Epidermal melanocyte (primary cell): ENCODE measurements around the gene USP47.

Experiments used
- DNase-seq: peaks from one replicate; pipeline ENCODE4 v3.0.0; 2011; ENCODE audit warnings: low spot score; ENCODE audit not compliant: insufficient read length

Gene USP47

DNA sequence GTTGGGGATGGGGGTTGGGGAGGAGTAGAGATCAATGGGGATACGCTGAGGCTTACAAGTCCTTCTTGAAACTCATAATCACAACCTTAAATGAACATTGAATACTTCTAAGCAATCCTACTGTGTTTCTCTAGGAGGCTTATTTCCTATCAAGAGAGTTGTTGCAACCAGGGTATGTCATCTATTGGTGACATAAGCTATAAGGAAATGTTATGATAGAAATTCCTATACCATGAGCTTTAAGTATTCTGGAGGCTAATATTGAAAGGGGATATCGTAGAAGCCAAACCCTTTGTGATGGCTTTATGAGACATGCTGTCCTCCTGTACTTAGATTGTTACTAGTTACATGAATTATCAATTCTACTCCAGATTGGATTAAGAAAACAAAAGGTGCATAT is 93.8 kb downstream of the USP47 start:
- no peak for DNase-seq

DNA sequence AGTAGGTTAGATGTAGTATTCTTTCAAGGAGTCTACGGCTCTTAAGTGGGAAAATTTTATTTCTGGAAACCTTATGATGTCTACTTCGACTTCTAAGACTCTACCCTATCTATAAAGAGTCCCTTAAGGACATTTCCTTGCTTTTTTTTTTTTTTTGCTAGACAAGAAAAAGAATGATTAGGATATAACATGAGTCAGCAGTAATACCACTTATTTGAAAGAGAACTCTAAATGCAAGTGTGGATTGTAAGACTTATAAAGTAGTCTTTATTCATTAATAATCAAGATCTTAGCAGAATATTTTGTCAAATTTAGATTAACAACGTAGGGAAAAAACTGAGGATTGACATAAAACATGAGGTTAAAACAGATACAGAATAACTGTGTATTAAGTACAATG is 95.7 kb downstream of the USP47 start:
- no peak for DNase-seq

DNA sequence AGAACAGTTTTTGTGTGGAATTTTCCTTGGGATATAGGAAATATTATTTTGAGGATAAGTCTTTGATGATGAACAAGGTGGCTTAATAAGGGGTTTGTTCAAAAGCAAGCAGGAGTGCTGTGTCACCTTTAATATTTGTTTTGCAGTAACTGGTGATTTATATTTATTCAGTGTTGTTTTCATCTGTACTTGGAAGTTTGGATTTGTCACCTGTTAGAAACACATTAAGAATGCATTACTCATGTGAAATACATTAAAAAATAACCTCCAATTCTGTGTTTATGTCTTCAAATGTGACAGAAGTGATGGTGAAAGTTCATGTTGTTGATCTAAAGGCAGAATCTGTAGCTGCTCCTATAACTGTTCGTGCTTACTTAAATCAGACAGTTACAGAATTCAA is 96.2 kb downstream of the USP47 start:
- DNase-seq: no peak

DNA sequence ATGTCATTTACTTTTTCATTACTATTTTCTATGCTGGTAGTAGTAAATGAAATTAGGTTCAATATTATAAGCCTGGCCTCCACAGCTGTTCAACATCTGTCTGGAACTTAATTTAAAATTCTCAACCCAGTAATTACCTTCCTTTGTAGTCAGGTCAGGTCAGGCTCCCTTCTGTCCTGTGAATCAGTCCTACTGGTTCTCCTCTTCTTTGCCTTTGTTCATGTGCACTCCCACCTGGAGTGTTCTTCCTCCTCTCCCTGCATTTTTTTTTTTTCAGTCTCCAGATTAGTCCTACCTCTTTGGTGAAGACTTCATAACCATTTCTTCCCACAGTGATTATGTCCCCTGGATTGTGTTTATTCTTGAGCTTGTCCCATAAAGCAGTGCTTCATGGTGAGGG is 98.8 kb downstream of the USP47 start:
- DNase-seq: no peak

DNA sequence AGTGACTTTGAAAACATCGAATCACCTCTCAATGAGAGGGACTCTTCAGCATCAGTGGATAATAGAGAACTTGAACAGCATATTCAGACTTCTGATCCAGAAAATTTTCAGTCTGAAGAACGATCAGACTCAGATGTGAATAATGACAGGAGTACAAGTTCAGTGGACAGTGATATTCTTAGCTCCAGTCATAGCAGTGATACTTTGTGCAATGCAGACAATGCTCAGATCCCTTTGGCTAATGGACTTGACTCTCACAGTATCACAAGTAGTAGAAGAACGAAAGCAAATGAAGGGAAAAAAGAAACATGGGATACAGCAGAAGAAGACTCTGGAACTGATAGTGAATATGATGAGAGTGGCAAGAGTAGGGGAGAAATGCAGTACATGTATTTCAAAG is 100.9 kb downstream of the USP47 start:
- no peak for DNase-seq

DNA sequence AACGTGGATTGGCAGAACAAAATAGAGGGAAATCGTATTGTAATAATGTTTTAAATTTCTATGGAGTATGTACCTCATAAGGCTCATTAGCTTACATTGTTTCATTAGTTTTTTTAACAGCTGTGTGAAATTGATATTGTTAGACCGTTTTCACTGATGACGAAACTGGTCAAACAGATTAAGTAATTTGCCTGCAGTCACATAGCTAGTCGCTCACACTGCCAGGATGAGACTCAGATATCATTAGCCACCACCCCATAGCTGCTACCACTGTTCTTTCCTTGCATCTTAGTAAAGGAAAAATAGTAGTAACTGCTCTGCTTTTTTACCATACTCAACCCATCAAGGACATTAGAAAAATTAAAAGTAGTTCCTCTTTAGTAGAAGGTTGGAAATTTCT is 102.7 kb downstream of the USP47 start:
- DNase-seq: no peak

DNA sequence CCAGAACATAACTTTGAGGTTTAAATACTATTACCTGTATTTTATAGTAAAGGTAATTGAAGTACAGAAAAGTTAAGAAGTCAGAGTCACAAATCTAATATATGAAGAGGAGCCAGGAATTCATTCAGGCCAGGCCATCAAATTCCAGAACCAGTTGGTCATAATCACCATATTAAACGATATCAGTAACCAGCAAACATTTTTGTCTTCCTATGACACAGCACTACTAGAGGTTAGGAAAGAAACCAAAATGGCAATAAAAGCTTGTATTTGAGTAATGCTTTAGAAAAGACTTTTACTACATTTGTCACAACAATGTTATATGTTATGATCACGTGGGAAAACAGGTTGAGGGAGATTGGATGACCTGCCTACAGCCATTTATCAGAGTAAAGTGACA is 104.4 kb downstream of the USP47 start:
- no peak for DNase-seq

DNA sequence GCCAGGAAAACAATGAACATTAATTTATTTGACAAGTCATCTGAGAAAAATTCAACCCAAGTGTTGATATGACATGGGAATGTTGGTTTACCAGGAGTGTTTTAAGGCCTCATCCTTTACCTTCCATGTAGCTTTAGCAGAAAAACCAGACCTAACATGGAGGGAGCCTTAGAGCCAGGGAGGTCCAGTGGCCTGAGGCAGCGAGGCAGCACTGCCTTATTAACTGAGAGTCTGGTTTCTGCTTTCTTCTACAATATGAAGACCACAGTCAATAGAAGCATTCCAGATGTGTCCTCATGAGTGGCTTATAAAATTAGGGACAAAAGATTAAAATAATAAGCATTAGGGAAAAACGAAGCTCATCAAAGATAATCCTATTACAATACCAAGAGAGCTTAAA is 105.1 kb downstream of the USP47 start:
- no peak for DNase-seq

DNA sequence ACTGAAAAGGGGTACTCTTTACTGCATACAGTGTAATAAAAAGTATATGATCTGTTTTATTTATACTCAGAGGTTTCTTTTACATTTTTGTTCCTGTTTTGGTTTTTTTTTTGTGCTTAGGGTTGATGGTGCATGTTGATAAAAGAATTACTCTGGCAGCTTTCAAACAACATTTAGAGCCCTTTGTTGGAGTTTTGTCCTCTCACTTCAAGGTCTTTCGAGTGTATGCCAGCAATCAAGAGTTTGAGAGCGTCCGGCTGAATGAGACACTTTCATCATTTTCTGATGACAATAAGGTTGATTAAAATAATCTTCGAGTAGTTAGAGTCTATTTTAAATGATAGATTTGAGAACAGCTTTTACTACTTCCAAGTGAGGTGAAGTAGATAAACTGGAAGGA is 106.1 kb downstream of the USP47 start:
- no peak for DNase-seq

DNA sequence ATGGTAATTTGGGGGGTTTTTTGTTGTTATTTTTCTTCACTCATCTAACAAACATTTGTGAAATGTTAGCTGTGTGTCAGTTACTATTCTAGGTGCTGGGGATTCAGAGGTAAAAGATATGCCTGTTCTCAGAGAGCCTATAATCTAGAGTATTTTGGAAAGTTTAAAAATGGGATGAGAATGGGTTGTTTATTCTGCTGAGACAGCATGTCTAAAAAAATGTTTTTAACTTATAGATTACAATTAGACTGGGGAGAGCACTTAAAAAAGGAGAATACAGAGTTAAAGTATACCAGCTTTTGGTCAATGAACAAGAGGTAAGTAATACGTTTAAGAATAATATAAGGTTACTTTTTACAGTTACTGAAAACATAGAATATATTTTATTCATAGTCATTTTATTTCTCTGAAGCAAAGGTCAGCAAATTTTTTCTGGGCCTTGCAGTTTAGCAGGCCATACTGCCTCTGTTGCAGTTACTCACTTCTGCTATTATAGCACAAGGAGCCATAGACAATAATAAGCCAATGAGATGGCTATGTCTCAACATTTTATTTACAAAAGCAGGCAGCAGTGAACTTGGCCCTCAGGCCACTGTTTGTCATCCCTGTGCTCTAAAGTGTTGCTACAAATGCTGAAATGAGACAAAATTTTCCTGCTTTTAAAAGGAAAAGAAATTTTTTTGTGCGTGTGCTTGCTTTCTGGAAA is 106.6 kb downstream of the USP47 start:
- DNase-seq: no peak

DNA sequence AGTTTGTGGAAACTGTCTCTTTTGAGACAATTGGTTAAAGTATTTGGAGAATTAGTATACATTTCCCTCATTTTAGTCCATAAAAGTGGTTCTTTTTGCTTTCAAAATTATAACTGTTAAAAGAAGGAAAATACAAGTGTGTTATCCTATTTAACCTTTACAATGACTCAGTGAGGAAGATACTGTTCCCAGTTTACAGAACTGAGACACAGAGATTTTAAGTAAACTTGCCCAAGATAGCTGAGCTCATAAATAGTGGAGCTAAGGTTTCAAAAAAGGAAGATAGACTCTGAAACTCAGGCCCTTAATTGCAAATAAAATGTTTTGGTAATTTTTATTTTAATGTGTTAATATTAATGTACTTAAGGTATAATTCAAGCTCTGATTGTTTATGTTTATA is 107.7 kb downstream of the USP47 start:
- DNase-seq: no peak

DNA sequence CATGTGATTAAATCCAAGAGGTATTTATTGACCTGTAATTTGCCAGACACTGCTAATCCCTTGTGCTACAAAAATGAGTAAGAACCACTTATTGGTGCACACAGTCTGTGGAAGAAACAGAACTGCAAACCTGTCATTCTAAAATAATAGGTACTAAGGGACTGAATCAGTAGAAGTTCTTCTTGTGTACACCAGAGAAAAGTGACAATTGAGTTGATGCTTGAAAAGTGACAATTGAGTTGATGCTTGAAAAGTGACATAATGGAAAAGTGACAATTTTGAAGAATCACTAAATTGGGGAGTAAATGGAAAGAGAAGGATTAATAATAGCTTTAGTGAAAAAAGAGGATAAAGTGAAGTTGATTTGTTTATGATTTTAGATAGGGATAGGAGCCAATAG is 110.3 kb downstream of the USP47 start:
- no peak for DNase-seq

DNA sequence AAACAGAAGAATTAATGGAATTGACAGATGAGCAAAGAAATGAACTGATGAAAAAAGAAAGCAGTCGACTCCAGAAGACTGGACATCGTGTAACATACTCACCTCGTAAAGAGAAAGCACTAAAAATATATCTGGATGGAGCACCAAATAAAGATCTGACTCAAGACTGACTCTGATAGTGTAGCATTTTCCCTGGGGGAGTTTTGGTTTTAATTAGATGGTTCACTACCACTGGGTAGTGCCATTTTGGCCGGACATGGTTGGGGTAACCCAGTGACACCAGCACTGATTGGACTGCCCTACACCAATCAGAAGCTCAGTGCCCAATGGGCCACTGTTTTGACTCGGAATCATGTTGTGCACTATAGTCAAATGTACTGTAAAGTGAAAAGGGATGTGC is 114.2 kb downstream of the USP47 start:
- no peak for DNase-seq

DNA sequence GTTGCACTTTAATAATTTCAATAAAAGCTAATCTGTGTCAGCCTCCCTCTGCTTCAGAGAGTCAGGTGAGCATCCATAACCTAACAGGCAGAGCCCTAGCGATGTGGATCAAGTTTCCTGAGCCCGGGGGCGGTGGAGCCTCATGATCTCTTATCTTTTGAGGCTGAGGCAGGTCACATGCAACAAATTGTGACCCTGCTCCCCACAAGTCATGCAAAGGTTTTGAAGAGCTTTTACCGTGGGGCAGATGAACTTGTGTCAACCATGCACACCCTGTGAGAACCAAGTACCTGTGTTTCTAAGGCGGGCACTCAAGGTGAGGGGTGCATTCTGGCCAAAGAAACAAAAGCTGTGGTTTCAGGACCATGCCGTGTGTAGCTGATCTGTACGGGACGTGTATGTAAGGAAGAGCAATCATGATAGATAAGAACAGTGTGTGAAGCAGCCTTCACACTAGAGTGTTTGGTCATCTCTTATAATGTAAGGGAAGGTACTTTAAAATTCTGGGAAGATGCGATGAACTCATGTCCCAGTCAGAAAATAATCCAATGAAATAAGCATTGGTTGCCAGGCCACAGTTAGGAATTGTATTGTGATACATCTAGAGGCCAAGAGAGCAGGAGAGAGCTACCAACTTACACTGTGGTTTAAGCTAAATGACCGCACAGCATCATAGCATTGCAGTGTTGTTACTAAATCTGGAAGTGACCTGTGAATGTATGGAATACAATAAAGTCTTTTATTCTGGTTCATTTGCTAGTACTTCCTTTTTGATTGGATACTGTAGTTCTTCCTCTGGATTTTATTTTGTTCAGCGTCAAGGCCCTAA is 116.8 kb downstream of the USP47 start:
- DNase-seq: no peak

DNA sequence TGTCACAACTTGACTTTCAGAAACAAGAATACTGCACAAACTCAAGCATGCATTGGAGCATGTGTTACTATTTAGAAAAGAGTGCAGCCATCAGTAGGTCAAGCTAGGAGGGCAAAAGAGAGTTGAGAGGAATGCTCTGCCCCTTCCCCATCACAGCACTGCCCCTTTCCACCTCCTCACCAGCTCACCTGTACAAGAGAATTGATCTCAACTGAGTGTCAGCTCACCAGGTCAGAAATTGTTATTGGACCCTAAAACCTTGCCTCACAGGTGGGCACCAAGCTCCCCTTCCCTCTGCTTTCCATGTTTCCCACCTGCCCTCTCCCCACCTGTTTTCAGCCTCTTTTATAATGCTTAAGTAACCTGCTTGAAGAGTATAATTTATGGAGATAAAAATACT is 117.8 kb downstream of the USP47 start:
- DNase-seq: no peak

DNA sequence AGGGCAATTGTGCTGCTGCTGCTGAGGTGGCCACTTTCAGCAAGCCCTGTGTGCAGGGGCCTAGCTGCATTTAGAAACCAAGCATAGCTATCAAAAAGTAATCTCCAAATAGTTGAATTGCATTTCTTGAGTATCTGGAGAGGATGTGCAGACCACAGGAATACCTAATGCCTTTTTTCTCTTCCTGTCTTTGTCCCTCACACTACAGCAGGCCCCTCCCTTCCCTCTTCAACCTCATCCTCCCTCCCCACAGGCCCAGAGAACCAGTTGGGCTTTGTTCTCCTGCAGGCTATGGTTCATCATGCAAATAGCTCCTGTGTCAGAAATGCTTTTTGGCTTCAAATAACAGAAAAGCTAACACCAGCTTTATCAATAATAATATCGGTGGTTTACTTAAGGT is 118.9 kb downstream of the USP47 start:
- DNase-seq: no peak

DNA sequence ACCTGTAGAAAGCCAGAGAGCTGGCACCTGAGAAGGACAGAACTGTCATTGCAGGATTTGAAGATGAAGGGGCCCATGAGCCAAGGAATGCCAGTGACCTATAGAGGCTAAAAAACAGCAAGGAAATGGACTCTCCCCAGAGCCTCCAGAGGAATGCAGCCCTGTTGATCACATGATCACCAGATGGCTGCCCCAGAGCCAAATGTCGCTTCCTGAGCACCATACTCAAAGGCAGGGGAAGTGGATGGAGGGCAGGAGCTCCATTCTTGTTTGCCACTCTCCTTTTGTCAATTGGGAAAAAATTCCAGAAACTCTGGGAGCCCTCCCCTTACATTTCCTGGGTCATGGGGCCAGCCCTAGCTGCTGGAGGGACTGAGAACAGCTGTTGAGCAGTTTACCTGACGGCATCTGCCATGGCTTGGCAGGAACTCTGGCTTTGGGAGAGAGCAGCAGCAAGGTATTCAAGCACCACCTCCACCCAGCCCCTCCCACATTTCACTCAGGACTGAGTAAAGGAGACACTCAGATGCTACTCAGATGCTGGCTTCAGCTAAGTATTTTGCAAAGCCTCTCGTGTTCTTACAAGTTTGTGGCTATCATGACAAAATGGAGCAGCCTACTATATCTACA is 119.7 kb downstream of the USP47 start:
- no peak for DNase-seq

DNA sequence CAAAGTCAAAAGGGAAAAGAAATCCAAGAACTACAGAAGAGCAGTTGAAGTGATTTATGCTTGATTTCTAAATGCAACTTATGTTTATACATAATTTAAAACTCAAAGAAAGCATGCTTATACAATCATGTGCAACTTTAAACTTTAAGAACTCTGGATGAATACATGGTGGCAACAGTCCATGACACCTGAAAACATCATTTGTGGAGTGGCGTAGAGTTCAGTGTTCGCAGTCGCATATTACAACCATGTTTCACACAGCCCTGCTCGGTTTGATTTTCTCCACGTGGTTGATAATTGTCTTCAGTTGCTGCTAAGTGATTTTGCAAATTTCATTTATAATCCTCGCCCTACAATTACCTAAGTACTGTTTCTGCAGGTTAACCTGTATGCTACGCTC is 121.3 kb downstream of the USP47 start:
- no peak for DNase-seq

DNA sequence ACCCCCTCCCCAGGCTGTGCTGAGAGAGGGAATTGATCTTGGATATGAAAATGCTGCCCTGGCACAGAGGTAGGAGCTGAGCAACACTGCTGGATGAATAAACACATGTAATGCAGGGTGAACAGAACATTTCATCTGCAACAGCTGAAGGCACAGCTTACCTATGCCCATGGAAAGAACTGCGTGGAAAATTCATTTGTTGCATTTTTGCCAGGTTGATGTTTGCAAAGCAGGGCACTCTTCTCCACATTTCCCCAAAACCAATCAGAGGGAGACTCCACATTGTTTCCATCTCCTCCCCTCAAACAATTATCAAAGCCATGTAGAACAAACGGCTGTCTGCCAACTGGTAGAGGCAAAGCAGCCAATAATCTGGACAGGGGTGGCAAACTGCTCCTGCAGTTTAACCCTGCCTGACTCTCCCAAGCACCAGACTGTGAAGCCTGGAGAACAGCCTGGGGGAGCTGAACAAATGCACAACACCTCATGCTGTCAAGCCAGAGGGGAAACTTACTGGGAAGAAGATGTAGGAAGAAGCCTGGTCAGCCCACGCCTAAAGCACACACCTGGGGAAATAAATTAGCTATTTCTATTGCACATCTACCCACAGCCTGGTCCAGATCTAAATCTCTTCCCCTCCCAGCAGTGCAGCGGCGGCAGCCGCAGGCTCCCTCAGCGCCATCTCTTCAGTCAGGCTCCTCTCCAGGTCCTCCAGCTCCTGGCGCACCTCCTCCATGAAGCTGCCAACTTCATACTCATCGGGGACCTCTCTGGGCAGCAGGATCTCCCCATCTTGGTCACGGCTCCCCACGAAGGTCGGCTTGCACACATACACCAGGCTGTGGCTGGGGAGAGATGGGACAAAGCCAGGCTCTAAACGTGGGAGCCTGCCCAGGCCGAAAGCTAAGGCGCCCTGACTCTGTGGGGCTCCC is 122.3 kb downstream of the USP47 start:
- no peak for DNase-seq

DNA sequence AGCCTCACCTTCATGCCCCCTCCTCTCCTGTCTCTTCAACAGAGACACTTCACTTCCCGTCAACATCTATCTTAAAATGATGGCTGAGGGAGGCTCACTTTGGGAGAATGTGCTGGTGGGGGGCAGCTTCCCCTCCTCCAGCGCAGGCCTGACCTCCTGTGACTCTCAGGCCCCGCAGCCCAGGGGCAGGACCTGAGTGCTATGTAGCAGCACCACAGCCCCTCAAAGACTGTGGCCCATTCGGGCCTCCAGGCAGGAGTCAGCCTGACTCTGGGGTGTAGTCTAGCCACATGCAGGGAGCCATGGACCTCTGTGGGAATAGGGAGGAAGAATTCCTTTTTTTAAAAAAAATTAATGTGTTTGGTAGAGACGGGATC is 123.0 kb downstream of the USP47 start:
- DNase-seq: no peak

DNA sequence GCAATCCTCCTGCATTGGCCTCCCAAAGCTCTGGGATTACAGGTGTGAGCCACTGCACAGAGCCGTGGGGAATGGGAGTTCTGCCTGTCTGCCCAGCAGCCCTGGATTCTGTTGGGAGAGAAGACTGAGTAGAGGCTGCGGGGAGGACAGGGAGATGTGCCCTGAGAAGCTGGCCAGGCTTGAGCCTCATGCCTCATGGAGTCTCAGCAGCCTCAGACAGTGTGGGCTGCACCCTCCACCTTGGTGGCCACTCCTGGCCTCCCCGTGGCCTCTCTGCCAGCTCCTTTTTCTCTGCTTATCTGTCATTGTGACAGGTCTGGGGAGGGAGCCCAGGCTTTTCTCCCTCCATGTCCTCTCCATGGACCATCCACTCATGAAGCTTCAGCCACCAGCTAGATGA is 123.4 kb downstream of the USP47 start:
- no peak for DNase-seq
